Measurements from ENCODE around the gene ASPG.

The ASPG gene

GRCh38 chr14:104093366-104094055, 8.0 kb downstream of the ASPG start:
- no peak for DNase-seq (ENCODE audit: low read depth, low spot score)

DNA sequence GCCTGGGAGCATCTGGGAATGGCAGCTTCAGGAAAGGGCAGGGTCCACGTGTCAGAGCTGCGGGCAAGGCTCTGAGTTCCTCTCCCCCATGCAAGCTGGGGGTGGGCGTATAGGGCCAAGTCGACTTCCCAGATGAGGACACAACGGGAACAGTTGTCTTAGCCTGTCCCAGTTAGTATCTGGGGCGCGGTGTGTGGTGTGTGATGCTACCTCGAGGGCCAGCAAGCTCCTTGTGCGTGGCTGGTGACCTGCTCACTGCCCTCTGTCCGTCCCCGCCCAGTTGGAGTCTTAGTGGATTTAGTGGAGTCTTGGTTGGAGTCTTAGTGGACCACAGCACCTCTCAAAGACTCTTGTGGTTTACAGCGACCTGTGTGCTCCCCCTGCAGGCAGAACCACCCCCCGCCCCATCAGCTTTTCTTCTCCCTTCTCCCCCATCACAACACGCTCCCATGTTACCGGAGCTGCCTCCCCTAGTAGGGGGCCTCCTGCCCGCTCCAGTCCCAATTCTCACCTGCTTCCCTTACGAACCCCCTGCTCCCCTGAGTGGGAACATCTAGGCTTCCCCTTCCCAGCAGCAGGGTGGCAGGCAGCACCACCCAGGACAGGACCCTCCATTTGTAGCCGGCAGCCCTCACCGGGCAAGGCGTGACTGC, 8.7 kb downstream of the ASPG start:
- peak; percentile 54 for DNase-seq (ENCODE audit: low read depth, low spot score)

DNA sequence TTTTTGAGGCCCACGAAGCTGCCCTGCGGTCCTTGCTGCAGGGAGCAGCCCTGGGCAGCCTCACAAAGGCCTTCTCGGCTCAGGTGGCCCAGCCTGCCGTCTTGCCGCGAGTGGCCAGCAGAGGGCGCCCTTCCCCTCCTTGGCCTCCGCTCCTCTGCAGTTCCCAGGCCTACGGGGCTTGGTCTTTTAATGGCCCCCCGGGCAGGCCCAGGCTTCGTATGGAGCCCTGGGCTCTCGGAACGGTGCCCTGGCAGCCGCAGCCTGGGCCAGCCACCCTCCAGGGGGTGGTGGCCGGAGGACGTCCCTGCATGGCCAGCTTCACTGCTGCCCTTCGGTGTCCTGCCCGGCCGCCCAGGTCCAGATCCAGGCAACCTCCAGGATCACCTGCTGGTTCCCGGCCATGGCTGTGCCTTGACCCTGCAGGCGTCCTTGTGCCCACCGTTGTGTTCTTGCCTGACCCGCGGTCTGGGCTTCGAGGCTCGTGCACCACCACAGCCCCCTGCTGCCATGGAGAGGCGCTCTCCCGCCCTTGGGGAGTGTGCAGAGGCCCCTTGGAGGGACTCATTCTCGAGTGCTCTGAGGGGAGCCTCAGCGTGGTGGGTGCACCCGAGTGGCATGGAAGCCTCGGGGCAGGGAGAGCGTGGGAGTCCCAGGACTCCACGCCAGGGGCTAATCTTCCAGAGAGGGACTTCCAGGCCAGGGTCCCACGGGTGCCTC, 9.4 kb downstream of the ASPG start:
- DNase-seq (ENCODE audit: low read depth, low spot score), result peak; percentile 93

DNA sequence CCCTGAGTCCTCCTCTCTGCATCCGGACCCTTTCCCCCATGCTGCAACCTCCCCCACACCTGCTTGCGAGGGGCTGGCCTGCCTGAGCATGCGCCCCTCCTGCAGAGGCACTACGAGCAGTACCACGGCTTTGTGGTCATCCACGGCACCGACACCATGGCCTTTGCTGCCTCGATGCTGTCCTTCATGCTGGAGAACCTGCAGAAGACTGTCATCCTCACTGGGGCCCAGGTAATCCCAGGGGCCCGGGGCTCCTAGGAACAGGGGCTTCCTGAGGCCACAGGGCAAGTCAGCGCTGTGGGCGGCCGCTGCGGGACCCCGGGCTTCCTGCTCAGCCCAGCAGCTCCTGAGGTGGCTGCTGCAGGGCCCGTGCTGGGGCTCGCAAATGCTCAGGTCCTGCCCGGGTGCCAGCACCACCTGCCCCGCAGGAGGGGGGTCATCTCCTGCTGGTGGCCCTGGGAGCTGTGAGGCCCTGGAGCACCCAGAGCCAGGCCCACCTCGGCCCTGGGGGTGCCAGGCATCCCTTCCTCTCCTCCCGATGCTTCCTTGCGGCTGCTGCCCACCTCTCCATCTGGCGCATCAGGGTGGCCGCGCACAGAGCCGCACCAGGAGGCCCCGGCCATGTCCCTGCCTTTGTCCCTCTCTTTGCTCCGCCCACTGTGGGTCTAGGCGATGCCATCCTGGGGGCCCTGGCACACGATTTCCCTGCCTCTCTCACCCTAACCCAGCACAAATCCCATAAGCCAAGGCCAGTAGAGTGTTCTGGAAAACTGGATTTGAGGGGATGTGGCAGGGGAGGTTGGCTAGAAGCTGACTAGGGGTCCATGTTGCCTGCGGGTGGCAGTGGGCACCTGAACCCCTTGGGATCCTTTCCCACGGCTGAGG, 10.2 kb downstream of the ASPG start:
- DNase-seq (ENCODE audit: low read depth, low spot score), result no peak

DNA sequence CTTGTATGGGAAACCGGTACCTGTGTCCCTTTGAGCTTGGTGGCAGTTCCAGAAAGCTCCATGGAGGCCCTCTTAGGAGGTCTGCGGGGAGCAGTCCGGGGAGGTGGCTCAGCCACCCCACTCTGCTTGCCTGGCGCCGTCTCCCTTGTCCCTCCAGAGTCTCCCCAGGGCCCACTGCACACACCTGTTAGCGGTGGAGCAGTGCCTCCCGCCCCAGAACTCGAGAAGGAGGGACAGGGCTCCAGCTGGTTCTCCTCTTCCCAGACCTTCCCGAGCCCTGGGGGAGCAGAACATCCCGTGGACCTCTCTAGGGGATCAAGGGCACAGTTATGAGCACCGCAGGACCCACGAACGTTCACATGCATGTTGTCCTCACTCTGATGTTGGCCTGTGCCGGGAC, 10.8 kb downstream of the ASPG start:
- no peak for DNase-seq (ENCODE audit: low read depth, low spot score)

GRCh38 chr14:104096751-104097700, 11.5 kb downstream of the ASPG start:
- no peak for DNase-seq (ENCODE audit: low read depth, low spot score)

DNA sequence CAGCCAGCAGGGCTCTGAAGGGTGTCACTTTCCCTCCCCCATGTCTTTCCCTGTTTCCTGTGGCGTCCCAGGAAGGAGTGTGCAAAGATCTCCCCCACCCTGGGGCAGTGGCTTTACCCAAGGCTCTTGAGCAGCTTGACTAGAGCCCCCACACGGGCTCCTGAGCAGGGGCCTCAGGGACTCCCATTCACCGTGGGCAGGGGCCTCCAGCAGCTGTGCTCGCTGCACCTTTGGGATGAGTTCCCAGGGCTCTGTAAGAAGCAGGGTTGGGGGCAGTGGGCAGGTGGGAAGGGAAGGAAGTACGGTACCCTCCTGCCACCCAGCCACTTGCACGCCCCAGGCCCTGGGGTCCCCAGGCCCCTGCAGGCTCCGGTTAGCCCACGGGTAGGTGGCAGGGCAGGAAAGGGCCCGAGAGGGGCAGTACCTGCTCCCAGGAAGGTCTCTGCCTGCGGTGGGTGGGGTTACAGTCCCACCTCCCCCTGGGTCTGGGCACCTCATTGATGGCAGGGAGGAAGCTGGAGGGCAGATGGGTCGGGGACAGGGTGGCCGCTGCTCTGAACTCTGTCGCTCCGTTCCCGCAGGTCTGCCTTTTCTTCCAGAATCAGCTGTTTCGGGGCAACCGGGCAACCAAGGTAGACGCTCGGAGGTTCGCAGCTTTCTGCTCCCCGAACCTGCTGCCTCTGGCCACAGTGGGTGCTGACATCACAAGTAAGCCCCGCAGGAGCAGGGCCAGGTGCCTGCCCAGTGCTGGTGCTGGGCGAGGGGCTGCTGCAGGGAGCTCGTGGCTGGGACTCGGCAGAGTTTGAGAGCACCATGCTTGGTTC, 13.0 kb downstream of the ASPG start:
- no peak for DNase-seq (ENCODE audit: low read depth, low spot score)

GRCh38 chr14:104099096-104100041, 13.9 kb downstream of the ASPG start:
- DNase-seq (ENCODE audit: low read depth, low spot score), result no peak

DNA sequence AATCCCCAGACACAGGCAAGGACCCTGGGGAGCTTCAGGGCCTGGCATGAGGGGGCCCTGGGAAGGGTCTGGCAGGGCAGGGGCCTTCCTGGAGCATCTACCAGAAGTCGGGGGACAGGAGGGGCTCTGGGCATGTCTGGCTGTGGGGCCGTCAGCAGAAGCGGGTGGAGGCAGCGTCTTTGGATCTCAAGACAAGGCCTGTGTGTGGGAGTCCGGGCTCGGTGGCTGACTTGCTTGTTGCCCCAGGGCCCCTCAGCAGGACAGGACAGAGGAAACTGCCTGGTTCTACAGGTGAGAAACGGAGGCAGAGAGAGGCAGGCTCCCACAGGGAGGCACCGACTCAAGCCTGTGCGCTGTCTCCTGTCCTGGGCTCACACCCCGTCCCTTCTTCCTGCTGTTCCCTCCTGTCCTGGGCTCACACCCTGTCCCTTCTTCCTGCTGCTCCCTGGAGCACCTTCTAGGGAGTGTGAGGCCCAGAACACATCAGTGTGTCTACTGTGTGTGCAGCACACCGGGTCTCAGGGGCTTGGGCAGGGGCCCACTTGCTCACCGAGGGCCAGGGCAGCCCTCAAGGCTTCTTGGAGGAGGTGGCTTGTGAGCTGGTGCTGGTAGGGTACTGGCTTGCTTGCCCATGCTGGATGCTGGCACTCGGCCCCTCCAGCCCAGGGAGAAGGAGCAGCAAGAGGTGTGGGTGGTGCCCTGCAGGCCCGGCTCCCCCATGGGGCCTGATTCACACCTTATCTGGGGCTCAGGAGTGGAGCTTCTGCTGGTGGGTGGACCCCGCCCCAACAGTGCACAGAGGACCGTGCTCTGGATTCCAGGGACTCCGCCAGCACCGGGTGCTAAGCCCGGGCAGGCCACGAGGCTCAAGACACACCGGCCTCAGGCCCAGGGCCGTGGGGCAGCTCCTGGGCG, 14.9 kb downstream of the ASPG start:
- DNase-seq (ENCODE audit: low read depth, low spot score), result no peak

DNA sequence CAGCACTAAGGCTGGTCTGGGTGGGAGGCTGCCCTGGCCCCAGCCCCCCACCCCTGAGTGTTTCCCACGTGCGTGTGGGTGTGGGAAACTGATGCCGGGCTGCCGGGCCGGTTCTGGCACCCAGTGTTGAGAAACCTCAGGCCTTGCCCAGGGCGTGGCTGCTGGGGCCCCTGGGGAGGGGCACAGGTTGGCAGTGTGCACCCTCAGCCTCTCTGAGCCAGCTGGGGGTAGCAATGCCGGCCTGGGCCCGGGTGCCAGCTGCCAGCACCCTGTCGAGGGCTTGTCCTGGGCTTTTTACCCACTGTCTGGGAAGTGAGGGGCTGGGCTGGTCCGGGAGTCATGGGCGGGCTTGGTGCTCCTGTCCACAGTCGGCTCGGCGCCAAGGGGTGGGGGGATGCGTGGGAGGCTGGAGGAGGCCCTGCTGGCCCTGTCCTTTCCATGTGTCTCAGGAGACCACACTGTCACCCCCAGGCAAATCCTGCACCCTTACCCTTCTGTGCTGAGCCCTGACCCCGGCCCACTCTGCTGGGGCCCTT, 15.7 kb downstream of the ASPG start:
- no peak for DNase-seq (ENCODE audit: low read depth, low spot score)

GRCh38 chr14:104101651-104102281, 16.3 kb downstream of the ASPG start:
- DNase-seq (ENCODE audit: low read depth, low spot score), result no peak

GRCh38 chr14:104102282-104102914, 16.9 kb downstream of the ASPG start:
- no peak for DNase-seq (ENCODE audit: low read depth, low spot score)

DNA sequence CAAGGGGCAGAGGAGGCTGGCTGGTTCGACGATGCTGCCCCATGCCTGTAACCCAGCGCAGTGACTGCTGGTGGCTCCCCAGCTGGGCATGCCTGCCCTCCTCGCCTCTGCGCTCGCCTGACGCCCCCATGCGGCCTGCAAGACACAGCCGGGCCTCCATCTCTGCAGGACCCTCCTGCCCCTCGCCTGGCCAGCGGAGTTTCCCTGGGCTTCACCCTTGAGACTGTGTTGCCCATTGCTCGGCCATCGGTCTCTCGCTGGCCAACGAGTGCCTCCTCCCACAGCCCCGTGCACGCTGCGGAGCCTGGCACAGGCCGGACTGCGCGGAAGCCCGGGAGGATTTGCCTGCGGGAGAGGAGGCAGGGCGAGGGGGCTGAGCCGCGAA, 17.6 kb downstream of the ASPG start:
- no peak for DNase-seq (ENCODE audit: low read depth, low spot score)

DNA sequence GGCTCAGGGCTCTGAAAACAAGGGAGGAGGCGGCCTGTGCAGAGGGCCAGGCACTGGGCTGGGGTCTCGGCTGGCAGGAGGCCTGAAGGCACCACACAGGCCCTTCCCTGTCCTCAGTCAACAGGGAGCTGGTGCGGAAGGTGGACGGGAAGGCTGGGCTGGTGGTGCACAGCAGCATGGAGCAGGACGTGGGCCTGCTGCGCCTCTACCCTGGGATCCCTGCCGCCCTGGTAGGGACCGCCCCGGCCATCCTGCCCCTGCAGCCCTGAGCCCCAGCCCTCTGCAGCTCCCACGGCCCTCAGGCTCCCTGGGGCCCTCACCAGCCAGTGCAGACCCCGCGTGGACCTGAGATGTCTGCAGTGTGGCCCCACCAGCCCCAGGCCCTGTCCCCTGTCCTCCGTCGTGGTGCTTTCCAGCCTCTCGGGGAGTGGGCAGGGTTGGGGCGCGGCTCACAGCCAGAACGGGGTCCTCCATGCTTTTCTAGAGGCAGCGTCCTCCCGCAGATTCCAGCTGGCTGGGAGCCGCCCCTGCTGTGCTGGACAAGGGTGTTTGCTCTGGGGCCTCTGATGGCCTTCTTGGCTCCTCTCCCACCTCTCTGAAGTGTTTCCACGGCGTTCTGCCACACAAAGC, 18.1 kb downstream of the ASPG start:
- DNase-seq (ENCODE audit: low read depth, low spot score), result no peak

DNA sequence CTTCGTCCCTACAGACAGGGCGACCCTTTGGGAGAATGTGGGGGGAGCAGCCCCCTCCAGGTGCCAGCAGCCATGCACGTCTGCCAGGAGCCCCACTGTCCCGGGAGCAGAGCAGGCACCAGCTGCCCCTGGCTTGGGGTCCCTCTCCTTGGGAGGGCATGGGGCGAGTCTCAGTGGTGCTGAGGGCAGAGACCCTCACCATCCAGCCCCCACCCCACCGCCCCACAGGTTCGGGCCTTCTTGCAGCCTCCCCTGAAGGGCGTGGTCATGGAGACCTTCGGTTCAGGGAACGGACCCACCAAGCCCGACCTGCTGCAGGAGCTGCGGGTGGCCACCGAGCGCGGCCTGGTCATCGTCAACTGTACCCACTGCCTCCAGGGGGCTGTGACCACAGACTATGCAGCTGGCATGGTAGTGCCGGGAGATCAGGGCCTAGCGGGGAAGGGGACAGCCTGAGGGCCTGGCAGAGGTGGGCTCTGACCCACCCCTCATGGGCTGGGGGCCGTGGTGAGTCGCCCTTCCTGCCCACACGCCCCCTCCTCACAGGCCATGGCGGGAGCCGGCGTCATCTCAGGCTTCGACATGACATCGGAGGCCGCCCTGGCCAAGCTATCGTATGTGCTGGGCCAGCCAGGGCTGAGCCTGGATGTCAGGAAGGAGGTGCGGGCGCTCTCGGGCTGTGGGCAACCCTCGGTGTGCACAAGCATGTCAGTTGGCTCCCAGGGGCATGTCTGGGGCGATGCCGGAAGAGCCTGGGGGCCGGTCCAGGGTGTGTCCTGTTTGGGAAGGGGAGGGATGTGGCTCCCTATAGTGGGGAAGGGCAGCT, 18.8 kb downstream of the ASPG start:
- DNase-seq (ENCODE audit: low read depth, low spot score), result no peak
